RKO (cell line): ENCODE measurements around the gene LYZL1.
A peak's percentile ranks its signal among the peaks of the same experiment; 100 is the strongest.
"Not testable (repeated sequence)": the region's sequence is repeated elsewhere in the genome, so short reads cannot be mapped to it uniquely, and the experiment has no call there.

ENCODE experiments used
- DNase-seq: peaks from one replicate; pipeline ENCODE4 v3.0.0-alpha.2; 2016; ENCODE audit warnings: low spot score

Gene LYZL1

DNA sequence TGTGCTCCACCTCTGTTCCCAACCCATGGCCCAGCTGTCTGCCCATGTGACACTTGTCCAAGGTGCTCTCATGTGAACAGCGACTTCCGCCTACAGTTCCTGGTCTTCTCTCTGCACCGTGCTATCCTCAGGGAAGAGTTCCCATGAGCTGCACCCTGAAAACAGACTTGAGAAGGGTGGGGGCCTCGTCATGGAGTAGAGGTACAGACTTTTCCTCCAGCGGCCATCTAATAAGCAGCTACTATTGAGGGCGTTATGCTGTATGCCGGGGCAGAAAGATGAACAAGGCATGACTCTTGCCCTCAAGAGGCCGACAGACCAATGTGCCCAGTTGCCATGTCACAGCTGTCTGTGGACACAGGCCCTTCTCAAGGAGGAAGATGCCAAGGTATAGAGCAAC, 25.4 kb upstream of the LYZL1 start:
- DNase-seq = no peak

DNA sequence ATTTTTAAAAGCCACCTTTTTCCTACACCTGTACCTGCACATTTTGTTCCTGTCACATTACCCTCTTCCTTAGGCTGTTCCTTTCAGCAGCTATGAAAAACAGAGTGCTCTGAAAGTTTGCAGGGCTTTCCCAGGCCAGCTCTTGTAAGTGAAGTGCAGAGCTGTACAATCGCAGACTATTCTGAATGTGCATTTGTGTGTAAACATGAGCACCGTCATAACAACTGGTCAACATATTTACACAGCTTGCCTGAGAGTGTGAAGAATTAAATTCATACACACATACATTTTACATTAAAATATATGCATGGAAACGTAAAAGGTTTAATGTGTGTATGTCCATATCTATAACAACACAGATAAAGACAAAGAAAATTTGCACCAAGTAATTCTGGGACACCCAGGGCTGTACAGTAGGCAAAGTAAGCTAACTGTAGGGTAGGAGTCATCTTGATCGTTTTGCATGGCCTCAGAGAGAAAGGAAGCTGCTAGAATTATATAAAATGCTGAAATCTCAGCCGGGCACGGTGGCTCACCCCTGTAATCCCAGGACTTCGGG, 23.6 kb upstream of the LYZL1 start:
- DNase-seq = no peak

DNA sequence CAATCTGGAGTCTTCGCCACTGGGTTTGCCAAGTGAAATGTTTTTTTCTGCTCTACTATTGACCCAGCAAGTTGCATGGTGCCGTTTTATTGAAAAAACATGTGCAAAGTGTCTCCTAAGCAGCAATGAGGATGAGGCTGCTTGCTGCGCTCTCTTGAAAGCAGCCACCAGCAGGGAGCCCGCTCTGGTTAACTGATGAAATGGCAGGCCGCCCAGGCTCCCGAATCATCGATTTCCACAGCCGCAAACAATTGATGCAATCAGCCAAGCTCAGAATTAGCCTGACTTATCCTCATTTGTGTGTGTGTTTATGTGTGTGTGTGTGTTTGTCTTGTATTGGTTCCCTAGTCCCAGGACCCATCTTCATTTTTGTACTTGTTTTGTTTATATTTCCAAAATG, 22.2 kb upstream of the LYZL1 start:
- DNase-seq = no peak

DNA sequence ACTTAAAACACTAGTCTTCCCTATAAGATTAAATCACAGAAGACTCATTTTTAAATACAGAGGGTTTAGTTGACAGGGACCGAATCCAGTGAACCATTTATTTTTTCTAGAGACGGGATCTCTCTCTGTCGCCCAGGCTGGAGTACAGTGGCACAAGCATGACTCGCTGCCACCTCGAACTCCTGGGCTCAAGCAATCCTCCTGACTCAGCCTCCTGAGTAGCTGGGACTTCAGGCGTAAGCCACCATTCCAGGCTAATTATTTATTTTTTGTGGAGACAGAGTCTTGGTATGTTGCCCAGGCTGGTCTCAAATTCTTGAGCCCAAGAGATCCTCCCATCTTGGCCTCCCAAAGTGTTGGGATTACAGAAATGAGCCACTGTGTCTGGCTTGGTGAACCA, 20.9 kb upstream of the LYZL1 start:
- no peak for DNase-seq

DNA sequence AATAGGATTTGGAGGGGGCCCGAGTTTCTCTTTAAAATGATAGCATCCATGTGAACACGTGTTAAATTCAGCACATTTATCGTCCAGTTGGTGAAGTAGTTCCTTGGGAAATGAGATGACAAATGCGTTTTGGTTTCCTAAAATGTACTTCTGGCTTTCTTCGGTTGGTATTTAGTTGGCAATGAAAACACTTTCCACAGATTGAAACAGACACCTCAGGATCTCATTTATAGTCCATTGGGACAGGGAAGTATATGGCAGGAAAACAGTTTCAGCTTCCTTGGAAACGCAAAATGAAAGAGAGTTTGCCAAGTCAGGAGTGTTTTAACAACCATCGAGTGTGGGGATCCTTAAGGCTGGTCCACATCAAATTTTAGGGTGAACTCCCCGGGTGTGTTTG, 19.4 kb upstream of the LYZL1 start:
- DNase-seq = no peak

DNA sequence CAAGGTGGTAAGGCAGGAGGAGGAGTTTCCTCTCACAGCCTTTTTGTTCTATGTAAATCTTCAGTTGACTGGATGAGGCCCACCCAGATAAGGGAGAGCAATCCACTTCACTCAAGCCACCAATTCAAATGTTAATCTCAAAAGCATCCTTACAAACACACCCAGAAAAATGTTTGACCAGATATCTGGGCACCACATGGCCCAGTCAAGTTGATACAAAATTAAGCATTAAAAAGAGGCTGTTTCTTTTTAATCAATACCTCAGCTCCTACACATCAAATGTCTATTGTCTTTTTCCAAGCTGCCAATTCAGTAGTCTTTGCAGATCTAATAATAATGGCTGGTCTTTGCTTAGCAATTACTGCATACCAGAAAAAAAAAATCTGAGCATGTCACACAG, 18.0 kb upstream of the LYZL1 start:
- DNase-seq = no peak

DNA sequence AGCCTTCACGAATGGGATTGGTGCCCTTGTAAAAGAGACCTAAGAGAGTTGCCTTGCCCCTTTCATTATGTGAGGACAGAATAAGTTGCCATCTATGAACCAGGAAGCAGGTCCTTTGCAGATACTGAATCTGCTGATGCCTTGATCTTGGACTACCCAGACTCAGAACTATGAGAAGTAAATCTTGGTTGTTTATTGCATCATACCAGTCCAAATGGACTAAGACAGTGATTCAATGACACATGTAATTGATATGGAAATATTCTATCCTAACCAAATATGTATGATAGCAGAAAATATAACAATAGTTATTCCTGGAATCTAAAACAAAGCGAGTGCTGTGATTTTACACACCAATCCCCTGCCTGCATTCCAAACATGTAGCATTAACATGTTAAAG, 17.0 kb upstream of the LYZL1 start:
- DNase-seq = no peak

DNA sequence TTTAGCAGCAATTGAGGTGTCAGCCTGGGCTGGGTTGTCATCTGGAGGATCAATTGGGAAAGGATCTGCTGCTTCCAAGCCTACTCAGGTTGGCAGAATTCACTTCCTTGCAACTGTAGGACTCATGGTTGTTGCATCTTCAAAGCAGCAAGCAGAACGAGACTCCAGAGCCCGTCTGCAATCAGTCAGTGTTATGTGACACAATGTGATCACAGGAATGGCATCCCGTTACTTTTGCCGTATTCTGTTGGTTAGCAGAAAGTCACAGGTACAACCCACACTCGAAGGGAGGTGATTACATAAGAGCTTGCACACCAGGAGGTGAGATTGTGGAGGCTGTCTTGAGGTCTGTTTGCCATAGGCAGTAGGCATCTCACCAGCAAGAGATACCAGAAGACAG, 15.4 kb upstream of the LYZL1 start:
- no peak for DNase-seq

DNA sequence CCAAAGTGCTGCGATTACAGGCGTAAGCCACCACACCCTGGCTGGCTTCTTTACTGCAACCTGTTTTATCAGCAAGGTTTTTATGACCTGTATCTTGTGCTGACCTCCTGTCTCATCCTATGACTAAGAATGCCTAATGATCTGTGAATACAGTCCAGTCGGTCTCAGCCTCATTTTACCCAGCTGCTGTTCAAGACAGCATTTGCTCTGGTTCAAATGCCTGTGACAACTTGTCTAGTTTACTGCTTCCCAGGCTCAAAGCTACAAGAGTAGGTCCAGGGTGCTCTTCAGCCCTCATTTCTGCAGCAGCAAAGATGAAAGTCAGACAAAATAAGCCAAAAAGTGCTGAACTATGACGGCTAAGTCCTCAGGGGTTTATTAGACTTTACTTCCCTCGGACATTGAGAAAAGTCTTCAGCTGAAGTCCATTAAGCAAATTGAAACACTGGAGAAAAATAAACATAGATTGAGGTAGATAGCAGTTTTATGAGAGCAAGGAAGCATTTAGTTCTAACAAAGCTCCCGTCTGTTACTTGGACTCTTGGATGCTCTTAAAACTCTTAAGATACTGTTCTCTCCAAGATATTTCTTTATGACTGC, 12.5 kb upstream of the LYZL1 start:
- no peak for DNase-seq

DNA sequence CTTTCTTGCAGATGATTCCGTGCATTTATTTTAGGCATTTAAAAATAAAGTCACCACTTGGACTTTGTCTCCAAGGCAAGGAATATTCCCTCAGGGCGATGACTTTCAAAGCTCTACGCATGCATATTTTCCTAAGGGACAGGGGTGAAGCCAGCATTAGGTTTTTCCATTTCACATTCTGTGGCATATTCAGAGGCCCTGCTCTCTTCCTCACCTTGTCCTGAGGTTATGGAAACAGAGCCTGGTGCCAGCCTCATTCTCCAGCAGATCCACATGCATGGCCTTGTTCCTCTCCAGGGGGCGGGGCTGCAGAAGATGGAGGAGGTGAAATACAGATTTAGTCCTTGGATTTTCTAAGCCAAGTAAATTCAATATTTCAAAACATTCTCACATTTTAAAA, 11.6 kb upstream of the LYZL1 start:
- DNase-seq = no peak

DNA sequence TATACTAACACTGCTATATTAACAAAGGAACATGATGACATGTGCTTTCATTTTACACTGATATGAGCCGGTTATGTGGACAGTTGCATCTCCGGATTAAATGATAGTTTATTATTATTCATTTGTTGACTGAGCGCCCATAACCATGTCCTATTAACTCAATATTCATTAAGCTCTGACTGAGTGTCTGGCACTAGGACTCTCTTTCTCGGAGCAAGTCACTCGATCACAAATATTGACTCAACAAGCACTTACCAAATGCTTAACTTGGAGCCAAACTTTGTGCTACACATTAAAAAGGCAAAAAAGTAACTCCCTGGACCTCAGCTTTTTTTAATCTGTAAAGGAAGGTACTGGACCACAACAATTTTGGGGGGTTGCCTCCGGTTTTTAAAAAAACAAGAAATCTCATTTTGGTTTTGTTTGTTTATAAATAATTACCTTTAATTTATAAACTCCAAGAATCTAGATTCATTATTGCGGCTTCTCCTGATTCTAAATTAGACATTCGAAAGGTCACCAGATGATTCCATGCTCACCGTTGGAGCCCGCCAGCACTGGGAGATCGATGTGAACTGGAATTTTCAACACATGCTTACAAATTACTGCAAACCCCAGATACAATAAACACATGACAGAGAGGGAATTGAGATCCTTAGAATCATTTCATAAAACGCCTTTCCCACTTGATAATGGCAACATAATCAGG, 8.9 kb upstream of the LYZL1 start:
- DNase-seq = no peak

DNA sequence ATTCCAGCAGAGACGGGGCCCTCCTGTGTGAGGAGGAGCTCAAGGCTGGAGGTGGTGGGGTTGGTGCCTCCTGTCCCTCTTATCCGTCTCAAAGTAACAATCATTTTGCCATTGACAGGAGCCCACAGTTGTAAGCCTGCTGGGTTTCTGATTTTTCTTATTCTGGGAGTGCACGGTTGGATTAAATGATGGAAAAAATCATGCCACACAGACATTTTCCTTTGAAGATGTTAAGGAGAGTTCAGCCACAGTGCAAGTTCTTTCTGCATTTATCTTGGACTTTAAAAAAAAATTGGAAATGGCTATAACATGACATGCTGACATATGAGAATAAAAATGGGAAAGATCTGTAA, 8.4 kb upstream of the LYZL1 start:
- DNase-seq = no peak

DNA sequence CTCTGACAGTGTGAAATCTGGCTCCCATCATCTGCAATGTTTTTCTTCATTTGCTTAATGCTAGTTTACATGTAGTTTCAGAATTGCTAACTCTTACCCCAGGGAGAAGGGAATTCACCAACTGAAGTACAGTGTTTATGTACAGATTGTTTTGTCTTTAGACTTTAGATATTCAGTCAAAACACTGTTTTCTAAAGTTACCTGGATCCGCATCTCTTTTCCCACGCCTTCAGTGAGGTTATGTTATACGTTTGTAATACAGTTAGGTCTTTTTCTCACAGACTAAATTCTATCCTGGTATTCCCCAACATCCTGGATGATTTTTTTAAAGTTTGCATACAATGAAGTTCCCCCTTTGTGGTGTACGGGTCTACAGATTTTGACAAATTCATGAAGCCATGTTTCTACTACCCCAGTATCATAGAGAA, 3.2 kb upstream of the LYZL1 start:
- no peak for DNase-seq

DNA sequence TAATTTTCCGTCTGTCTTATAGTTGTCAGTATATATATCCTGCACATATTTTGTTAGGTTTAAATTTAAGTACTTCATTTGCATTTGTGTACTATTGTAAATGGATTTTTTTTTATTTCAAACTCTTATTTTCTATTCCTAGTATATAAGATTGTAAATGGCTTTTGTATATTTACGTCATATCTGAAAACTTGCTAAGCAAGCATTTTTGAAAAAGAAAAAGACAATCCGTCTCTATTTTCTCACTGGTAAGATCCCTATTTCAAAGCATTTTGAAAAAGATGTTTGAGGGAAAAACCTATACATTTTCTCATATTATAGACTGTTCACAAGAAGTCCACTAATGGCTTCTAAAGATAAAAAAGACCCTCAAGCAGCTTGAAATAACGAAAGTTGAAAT, 1.2 kb upstream of the LYZL1 start:
- no peak for DNase-seq

DNA sequence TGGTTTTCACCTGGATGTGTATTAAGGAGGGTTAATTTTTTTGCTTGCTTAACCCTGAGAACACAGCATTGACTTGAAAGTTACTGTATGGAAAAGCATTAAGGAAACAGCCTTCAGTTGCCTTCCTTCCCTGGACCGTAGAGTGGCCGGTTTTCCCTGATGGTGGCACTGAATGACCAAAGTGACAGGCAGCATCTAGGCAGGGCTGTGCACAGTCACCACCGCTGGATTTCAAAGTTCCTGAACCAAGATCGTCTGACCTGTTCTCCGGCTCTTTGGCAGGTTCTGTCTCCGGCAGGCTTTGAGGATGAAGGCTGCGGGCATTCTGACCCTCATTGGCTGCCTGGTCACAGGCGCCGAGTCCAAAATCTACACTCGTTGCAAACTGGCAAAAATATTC, 2.7 kb downstream of the LYZL1 start:
- DNase-seq = not testable (repeated sequence)

DNA sequence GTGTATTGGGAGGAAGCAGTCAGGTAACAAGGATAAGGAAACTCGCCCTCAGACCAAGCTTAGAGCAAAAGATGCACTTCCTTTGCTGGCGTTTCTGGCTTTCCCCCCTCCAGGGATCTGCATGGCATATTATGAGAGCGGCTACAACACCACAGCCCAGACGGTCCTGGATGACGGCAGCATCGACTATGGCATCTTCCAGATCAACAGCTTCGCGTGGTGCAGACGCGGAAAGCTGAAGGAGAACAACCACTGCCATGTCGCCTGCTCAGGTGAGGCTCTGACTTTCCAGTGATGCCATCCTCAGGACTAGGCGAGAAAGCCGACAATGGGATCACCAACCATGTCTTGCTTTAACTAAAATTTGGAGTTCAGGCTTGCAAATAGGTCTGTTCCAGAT, 3.5 kb downstream of the LYZL1 start:
- DNase-seq = not testable (repeated sequence)

DNA sequence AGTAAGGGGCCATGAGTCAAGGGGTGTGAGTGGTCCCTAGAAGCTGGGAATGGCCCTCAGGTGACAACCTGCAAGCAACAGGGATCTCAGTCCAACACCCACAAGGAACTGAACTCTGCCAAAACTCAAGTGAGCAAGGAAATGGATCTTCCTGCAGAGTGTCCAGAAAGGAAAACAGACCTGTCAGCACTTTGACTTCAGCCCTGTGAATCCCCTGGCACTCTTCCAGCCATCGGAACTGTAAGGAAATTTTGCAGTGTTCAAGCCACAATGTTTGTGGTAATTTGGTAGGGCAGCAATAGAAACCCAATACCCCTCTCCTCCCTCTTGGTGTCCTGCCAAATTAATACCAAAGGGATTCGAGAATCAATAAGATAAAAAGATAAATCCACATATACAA, 6.9 kb downstream of the LYZL1 start:
- DNase-seq = no peak

DNA sequence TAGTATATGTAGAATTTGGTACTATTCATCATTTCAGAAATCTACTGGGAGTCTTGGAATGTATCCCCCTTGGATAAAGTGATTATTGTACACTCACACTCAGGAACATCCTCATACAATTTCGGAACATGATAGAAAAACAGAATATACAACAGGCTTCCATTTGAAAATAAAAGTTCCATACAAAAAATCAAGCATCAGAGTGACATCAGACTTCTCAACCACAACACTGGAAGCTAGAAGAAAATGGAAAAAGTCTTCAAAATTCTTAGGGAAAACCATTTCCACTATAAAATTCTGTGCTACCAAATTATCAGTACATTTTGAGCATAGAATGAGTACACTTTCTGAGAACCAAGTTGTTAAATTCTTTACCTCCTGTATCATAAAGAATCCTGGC, 8.8 kb downstream of the LYZL1 start:
- DNase-seq = no peak

DNA sequence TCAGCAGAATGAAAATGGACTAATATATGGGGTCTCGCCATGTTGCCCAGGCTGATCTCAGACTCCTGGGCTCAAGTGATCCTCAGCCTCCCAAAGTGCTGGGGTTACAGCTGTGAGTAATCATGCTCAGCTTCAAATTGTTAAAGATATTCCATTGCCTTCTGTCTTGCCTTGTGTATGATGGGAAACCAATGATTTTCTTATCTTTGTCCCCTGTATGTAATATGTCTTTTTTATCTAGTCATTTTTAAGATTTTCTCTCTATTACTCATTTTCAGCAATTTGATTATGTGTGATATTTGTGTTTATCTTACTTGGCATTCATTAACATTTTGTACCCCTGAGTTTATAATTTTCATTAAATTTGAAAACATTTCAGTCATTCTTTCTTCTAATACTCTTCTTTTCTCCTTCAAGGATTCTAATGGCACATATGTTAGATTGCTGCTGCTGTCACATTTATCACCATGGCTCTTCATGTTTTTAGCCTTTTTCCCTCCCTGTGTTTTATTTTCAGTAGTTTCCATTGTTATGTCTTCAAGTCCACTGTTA, 12.6 kb downstream of the LYZL1 start:
- DNase-seq = no peak

DNA sequence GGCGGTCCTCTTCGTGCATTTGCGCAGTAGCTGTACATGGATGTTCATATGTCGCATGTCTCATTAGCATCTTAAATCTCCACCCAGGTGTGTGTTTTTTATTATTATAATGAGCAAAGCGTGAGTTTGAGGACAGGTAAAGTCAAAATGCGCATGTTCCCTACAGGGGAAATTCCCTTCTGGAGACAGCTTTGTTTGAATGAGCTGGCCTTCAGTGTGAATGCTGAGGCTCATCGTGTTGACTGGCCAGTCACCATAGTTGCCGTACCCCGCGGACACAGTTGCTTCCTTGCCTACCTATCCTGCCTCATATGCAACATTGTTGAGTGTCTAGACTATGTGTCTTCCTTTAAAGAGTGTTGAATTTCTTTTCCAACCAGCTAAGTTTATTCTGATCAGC, 13.6 kb downstream of the LYZL1 start:
- no peak for DNase-seq

DNA sequence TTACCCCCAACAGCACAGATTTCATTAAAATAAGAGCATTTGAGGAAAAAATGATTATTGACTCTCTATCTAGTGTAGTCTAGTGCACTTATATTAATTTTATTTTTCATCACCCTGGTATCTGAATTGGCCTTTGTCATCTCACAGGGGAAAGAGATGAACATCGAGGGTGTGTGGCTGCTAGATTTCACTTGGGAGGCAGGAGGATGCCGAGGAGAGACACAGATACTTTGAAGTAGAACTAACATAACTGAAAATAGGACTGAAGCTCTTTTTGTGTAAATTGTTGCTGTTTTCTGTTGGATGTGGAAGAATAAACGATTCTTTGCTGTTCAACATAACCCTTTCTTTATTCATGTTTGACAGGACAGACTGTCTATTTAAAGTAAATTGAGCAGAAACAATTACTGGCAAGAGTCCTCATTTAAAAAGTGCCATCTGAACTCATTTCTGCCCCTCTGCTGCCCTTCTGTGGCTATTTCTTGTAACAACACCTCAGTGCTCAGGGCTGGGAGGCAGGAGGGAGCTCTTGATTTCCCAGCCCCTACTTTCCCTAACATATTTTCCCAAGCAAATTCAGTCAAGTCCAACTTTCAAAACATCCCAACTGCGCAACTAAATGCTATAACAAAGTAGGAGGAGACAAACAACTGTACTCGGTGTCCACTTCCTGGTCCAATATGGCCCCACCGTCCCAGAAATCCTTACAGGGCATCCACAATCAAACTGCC, 15.6 kb downstream of the LYZL1 start:
- peak; percentile 74 for DNase-seq

DNA sequence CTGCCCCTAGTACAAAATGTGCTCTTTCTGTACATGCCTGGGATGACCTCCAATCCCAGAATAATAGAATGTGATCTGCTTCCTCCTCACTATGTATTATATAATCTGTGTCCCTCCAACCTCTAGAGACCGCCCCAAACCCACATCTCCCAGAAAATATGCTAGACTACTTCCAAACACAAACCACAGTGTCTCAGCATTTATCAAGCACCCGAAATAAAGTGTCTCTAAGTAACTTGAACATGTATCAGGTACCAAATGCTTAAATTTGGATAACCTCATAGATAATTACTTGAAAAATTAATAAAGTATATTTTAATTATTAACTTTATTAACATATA, 16.1 kb downstream of the LYZL1 start:
- DNase-seq = no peak

DNA sequence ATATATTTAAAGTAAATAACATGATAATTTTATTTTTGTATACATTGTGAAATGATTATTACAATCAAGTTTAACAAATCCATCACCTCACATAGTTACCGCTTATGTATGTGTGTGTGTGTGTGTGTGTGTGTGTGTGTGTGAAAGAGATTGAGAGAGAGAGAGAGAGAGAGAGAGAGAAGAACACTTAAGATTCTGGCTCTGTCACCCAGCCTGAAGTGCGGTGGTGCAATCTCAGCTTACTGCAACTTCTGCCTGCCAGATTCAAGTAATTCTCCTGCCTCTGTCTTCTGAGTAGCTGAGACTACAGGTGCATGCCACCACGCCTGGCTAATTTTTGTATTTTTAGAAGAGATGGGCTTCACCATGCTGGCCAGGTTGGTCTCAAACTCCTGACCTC, 17.8 kb downstream of the LYZL1 start:
- DNase-seq = no peak
